Calu3 (cell line): Measurements from ENCODE around the gene RNF44. TPM values are rescaled to one million over a fixed set of nuclear protein-coding genes. Genes with fewer than 3 reads are reported as not detected.

Source experiments
- BruUV-seq: library from RNA; stranded (reverse); fragments of 400-500 nt; replicated peaks from 2 replicates; lab custom pipeline; 2021; lab: Mats Ljungman, UMichigan
- CTCF ChIA-PET: fragments of 300-600 bp; sonication (Branson Sonifier 250); formaldehyde crosslinking; loops from one replicate; lab custom pipeline; 2022; ENCODE audit warnings: antibody characterized with exemption; lab: Charles Lee
- DNase-seq: peaks from one replicate; pipeline ENCODE4 v3.0.0; 2022
- H3K27ac Mint-ChIP-seq: one replicate; pipeline ENCODE4 v1.8.0; 2022; ENCODE audit warnings: mixed read lengths; ENCODE audit not compliant: unreplicated experiment
- H3K27me3 Mint-ChIP-seq: one replicate; pipeline ENCODE4 v1.8.0; 2022; ENCODE audit warnings: mixed read lengths; ENCODE audit not compliant: unreplicated experiment
- H3K36me3 Mint-ChIP-seq: one replicate; pipeline ENCODE4 v1.8.0; 2022; ENCODE audit warnings: mild to moderate bottlenecking, moderate library complexity, mixed read lengths; ENCODE audit not compliant: insufficient read depth, unreplicated experiment
- H3K4me1 Mint-ChIP-seq: one replicate; pipeline ENCODE4 v1.8.0; 2022; ENCODE audit warnings: mild to moderate bottlenecking, low read depth, mixed read lengths; ENCODE audit not compliant: unreplicated experiment
- H3K4me3 Mint-ChIP-seq: one replicate; pipeline ENCODE4 v1.8.0; 2022; ENCODE audit warnings: mild to moderate bottlenecking, low read depth, moderate library complexity, mixed read lengths; ENCODE audit not compliant: unreplicated experiment
- H3K9me3 Mint-ChIP-seq: one replicate; pipeline ENCODE4 v1.8.0; 2022; ENCODE audit warnings: low read depth, mixed read lengths; ENCODE audit not compliant: unreplicated experiment
- CTCF ChIP-seq: fragments of 200-600 bp; IDR thresholded peaks from one replicate; pipeline ENCODE4 v1.8.0; 2022; ENCODE audit warnings: antibody characterized with exemption; ENCODE audit not compliant: unreplicated experiment
- intact Hi-C: fragments of 100-400 bp; cut with micrococcal nuclease; formaldehyde crosslinking; loops from one replicate; pipeline ENCODE4 v1.10.0; 2022; ENCODE audit not compliant: unreplicated experiment
- total RNA-seq: library from RNA; stranded (reverse); gene quantifications from 2 replicates; pipeline ENCODE4 v1.2.3, GENCODE V29; 2022

The RNF44 gene
- total RNA-seq, 1 experiment from 2014 or later: 82.3 TPM

DNA sequence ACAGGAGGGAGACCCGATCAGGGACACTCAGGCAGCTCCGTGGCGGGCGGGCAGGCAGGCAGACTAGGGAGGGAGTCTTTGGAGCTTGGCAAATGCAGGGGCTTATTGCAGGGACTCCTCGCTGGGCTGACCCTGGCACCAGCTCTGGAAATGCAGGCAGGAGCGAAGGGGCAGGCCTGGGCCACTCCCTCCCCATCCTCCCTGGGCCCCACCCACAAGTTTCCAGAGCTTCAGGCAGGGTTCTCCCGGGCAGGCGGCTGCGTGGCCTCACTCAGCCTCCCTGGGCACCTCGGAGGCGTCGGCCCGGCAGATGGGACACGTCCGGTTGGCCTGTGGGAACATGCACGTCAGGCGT is 8.5 kb downstream of the RNF44 start:
- CTCF ChIA-PET: no interaction called here
- Mint-ChIP-seq H3K27ac (no peak overlapping the region), H3K9me3 (no peaks in the 10 kb centered on the region), H3K4me1 (peaks cover 8% of the 10 kb centered on the region), H3K27me3 (no peaks in the 10 kb centered on the region), H3K4me3 (no peak overlapping the region), H3K36me3 (peaks cover 11% of the 10 kb centered on the region)
- no peak for TF ChIP-seq CTCF
- intact Hi-C loops: no loop called here
- no TSS peak for BruUV-seq
- no peak for DNase-seq

GRCh38 chr5:176528301-176528700 is 8.9 kb downstream of the RNF44 start:
- H3K9me3 Mint-ChIP-seq: no peaks in the 10 kb centered on the region
- intact Hi-C loops: no loop called here
- CTCF ChIA-PET: no interaction called here
- H3K27me3 Mint-ChIP-seq: no peaks in the 10 kb centered on the region
- peaks cover 3% of the 10 kb centered on the region for H3K4me1 Mint-ChIP-seq
- H3K27ac Mint-ChIP-seq: no peak overlapping the region
- H3K36me3 Mint-ChIP-seq: peaks cover 11% of the 10 kb centered on the region
- BruUV-seq: no TSS peak
- no peak for DNase-seq
- H3K4me3 Mint-ChIP-seq: no peak overlapping the region
- TF ChIP-seq CTCF: no peak

GRCh38 chr5:176527246-176528222 is 9.7 kb downstream of the RNF44 start:
- no peak overlapping the region for H3K4me3 Mint-ChIP-seq
- CTCF ChIA-PET: no interaction called here
- no peak for DNase-seq
- no peak overlapping the region for H3K27ac Mint-ChIP-seq
- peaks cover 4% of the 10 kb centered on the region for H3K27me3 Mint-ChIP-seq
- H3K4me1 Mint-ChIP-seq: no peaks in the 10 kb centered on the region
- no peaks in the 10 kb centered on the region for H3K9me3 Mint-ChIP-seq
- TF ChIP-seq CTCF: no peak
- H3K36me3 Mint-ChIP-seq: peaks cover 11% of the 10 kb centered on the region
- TSS peak; percentile 11 for BruUV-seq
- intact Hi-C loops: no loop called here

DNA sequence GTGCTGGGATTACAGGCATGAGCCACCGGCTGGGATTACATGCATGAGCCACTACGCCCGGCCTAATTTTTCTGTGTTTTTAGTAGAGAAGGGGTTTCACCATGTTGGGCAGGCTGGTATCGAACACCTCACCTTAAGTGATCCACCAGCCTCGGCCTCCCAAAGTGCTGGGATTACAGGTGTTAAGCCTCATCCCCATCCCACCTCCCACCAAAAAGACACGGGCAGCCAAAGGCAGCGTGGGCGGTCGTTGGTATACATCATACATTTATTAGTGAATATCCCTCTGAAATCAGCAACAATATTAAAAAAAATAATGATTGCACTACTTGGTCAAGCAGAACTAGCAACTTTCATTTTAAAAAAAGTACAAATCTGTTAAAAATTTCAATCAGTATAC is 10.7 kb downstream of the RNF44 start:
- CTCF ChIA-PET: no interaction called here
- Mint-ChIP-seq H3K9me3 (no peaks in the 10 kb centered on the region), H3K36me3 (peaks cover 11% of the 10 kb centered on the region), H3K4me1 (no peaks in the 10 kb centered on the region), H3K4me3 (no peak overlapping the region), H3K27ac (no peak overlapping the region), H3K27me3 (peaks cover 9% of the 10 kb centered on the region)
- no TSS peak for BruUV-seq
- no peak for TF ChIP-seq CTCF
- intact Hi-C loops: no loop called here
- DNase-seq: no peak
